Adipose tissue (tissue), 3 donors: Measurements from ENCODE around the gene PDS5B. TPM values are rescaled to one million over a fixed set of nuclear protein-coding genes. Genes with fewer than 3 reads are reported as not detected.
"Not testable (repeated sequence)": the region's sequence is repeated elsewhere in the genome, so short reads cannot be mapped to it uniquely, and the experiment has no call there.

Experiments used
- H3K27ac ChIP-seq: one replicate; pipeline ENCODE4 v1.5.1; 2013; ENCODE audit warnings: low read depth, low read length
- WGBS, 3 donors: extraction: QIAGEN DNeasy Blood & Tissue Kit; methylation state at CpG; one replicate each; pipeline ENCODE4 v1.1.7; 2013; 5-methylcytosine and 5-hydroxymethylcytosine counted together
- polyA plus RNA-seq, 3 donors: library from polyadenylated mRNA; stranded (reverse); fragments of 200-250 nt; gene quantifications; one replicate each; pipeline ENCODE4 v1.2.3, GENCODE V29; 2013
- donor health status: healthy with polysubstance abuse.
- donor health status: Bipolar disorder and iron deficiency.
- donor health status: healthy.

The PDS5B gene
- polyA plus RNA-seq, 3 donors, result 3.9 to 10.3 (median 6.8) TPM

DNA sequence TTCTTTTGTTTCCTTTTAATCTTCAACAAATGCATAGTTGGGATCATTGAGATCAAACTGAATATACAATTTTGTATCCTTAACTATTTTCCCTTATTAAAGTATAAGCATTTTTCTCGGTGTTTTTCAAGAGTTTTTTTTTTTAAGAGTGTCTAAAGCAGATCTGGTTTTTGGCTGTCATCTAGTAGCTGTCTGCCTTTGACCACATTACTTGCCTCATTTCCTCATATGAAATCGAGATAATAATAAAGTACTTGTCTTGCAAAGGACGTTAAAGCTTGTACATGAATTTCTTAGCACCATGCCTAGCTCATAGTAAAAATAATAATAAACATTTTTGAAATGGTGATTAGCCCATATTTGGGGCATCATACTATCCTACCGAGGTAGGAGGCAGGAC, 121.2 kb downstream of the PDS5B start:
- H3K27ac ChIP-seq, result no peak overlapping the region
- 61 to 88% (median 77%) methylated on average over 4 of the region's 4 CpGs for WGBS, 3 donors

DNA sequence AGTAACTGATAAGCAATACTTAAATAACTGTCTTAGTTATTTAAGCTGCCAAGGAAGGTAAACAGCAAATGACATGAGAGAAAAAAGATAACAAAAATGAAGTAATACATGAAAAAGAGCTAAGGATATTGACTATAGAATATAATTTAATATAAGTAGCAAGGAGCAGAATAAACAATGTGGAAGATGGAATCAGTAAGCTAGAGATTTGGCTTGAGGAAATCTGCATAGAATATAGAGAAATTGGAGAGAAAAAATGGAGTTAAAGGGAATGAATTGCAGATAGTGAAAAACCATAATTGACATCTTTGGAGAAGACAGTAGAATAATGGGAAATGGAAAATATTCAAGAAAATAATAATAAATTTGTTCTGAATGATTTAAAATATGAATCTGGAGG, 127.1 kb downstream of the PDS5B start:
- no peak overlapping the region for H3K27ac ChIP-seq

DNA sequence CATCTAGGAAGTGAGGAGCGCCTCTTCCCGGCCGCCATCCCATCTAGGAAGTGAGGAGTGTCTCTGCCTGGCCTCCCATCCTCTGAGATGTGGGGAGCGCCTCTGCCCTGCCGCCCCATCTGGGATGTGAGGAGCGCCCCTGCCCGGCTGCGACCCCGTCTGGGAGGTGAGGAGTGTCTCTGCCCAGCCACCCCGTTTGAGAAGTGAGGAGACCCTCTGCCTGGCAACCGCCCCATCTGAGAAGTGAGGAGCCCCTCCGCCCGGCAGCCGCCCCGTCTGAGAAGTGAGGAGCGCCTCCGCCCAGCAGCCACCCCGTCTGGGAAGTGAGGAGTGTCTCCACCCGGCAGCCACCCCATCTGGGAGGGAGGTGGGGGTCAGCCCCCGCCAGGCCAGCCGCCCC, 129.9 kb downstream of the PDS5B start:
- WGBS, 3 donors, result 91 to 100% (median 97%) methylated on average over 12 to 21 of the region's 21 CpGs
- not testable (repeated sequence) for H3K27ac ChIP-seq

DNA sequence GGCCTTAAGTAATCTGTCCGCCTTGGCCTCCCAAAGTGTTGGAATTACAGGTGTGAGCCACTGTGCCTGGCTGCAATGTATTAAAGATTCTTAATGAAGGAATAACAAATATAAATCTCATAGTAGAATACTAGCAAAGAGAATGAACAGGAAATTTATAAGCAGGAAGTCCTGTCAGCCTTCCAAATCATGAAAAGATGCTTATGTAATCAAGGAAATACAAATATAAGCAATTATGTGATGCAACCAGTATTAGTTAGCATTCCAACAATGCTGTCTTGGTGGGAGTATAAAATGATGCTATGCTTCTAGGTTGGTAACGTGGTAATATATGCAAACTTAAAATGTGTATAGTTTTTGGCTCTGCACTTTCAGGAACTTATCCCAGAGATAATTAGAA, 133.8 kb downstream of the PDS5B start:
- H3K27ac ChIP-seq, result no peak overlapping the region

DNA sequence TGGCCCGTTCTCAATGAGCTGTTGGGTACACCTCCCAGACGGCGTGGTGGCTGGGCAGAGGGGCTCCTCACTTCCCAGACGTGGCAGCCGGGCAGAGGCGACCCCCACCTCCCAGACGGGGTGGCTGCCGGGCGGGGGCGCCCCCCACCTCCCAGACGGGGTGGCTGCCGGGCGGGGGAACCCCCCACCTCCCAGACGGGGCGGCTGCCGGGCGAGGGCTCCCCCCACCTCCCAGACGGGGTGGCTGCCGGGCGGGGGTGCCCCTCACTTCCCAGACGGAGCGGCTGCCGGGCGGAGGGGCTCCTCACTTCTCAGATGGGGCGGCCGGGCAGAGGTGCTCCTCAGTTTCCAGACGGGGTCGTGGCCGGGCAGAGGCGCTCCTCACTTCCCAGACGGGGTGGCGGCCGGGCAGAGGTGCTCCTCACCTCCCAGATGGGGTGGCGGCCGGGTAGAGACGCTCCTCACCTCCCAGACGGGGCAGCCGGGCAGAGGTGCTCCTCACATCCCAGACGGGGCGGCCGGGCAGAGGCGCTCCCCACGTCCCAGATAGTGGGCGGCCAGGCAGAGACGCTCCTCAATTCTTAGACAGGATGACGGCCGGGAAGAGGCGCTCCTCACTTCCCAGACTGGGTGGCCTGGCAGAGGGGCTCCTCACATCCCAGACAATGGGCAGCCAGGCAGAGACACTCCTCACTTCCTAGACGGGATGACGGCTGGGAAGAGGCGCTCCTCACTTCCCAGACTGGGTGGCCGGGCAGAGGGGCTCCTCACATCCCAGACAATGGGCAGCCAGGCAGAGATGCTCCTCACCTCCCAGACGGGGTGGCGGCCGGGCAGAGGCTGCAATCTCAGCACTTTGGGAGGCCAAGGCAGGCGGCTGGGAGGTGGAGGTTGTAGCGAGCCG, 135.1 kb downstream of the PDS5B start:
- WGBS, 3 donors, result 93 to 99% (median 98%) methylated on average over 42 to 55 of the region's 58 CpGs
- not testable (repeated sequence) for H3K27ac ChIP-seq

More for the DNA sequence above, 133.8 kb downstream of the PDS5B start:
- WGBS, 3 donors, result 70 to 88% (median 86%) methylated on average over 2 of the region's 2 CpGs

DNA sequence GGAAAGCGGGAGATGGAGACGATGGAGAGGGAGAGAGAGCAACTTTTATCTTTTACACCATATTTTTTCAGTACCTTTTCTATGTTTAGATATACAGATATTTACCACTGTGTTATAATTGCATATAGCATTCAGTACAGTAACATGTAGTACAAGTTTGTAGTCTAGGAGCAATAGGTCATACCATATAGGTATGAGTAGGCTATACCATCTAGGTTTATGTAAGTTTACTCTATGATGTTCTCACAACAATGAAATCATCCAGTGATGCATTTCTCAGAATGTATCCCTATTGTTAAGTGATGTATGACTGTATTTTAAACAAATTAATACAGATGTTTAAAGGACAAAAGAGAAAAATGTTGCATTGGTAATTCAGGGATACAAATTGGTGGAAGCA, 136.1 kb downstream of the PDS5B start:
- WGBS, 3 donors, result 97 to 100% (median 100%) methylated on average over 2 of the region's 2 CpGs
- no peak overlapping the region for H3K27ac ChIP-seq

DNA sequence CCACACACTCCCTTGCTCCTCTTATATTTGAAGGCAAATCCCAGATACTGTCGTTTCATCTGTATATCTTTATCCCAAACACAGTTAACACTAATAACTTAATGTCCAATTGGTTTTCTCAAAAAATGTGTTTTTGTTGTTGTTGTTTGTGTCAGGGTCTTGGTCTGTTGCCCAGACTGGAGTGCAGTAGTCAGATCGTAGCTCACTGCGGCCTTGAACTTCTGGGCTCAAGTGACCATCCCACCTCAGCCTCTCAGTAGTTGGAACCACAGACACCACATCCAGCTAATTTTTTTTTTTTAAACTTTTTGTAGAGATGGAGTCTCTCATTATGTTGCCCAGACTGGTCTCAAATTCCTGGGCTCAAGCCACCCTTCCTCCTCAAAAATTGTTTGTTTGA, 137.7 kb downstream of the PDS5B start:
- 77 to 82% (median 81%) methylated on average over 3 of the region's 3 CpGs for WGBS, 3 donors

DNA sequence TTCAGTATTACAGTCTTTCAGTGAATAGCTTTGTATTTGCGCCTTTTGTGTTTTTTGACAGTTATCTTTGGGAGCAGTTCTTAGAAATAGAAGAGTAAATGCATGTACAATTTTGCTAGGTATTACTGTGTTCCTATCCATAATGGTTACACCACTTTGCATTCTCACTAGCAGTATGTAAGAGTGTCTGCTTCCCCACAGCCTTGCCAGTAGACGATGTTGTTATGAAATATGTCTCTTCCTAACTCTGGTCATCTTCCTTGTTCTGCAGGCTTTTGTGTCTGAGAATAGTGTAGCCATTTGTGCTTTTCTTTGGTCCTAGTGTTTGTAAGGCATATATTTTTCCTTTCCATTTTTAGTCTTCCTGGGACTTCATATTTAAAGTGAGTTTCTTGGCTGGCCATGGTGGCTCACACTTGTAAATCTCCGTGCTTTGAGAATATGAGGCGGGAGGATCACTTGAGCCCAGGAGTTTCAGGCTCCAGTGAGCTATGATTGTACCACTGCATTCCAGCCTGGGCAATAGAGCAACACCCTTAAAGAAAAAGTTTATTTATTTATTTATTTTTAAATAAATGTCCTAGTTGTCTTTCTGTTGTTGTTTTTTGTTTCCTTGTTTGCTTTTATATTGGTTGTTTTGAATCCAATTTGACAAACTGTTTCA, 140.3 kb downstream of the PDS5B start:
- no peak overlapping the region for H3K27ac ChIP-seq
- WGBS, 3 donors, result 80 to 95% (median 90%) methylated on average over 4 of the region's 4 CpGs

More for the DNA sequence above, 137.7 kb downstream of the PDS5B start:
- H3K27ac ChIP-seq, result no peak overlapping the region

DNA sequence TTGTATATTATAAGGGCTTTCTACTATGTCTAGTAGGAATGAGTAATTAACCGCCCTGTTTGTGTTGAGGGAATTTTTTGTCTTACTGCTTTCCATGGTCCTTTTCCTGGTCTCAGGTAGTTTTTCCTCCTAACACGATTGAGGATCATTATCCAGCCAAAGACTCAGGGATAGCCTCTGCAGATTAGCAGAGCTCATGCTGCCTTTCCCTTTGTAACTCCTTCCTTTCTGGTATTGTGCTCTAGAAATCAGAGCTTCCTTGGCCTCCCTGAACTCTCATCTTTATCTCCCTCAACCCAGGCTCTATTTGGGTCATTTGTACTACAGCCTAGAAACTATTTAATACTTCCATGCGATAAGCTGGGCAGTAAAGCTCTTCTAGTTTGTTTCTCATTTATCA, 142.1 kb downstream of the PDS5B start:
- no peak overlapping the region for H3K27ac ChIP-seq
- 76 to 88% (median 78%) methylated on average over 3 of the region's 3 CpGs for WGBS, 3 donors

DNA sequence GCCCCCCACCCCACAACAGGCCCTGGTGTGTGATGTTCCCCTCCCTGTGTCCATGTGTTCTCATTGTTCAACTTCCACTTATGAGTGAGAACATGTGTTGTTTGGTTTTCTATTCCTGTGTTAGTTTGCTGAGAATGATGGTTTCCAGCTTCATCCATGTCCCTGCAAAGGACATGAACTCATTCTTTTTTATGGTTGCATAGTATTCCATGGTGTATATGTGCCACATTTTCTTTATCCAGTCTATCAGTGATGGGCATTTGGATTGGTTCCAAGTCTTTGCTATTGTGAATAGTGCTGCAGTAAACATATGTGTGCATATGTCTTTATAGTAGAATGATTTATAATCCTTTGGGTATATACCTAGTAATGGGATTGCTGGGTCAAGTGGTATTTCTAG, 142.8 kb downstream of the PDS5B start:
- H3K27ac ChIP-seq, result not testable (repeated sequence)

DNA sequence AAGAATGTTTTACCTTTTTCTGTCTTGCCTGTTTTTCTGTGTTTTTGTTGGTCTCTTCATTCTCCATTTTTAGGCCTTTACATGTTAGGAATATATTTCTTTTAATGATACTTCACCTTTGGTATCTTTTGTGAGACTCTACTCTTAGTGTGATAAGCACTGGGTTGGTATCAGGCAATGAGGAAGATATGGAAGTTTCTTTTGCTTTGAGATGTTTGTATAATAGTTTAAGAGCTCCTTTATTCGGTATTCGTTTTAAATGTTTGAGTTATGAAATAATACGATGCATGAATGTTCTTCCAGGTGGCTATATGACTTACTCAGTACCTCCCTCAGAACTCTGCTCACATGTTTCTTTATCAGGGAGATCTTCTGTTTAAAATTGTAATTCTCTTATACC, 144.8 kb downstream of the PDS5B start:
- 64 to 86% (median 83%) methylated on average over 3 of the region's 3 CpGs for WGBS, 3 donors
- H3K27ac ChIP-seq, result no peak overlapping the region

DNA sequence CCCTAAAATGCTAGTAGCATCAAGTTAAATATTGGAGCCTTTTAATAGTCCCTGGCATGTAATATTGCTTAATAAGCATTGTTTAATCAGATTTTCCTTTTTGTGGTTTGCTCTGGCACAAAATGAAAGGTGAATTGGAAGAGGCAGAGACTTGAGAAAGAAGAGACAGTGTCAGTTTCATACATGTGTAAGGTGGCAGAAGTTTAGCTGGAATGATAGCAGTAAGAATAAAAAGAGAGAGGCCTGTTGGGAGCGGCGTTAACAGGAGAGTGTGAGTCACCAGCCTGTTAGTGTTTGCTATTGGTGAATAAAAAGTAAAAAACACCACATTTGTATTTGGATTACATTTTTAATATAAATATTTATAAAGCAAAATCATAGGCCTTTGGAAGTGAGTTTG, 145.3 kb downstream of the PDS5B start:
- no peak overlapping the region for H3K27ac ChIP-seq
- WGBS, 3 donors, result 37 to 54% (median 43%) methylated on average over 2 of the region's 2 CpGs

DNA sequence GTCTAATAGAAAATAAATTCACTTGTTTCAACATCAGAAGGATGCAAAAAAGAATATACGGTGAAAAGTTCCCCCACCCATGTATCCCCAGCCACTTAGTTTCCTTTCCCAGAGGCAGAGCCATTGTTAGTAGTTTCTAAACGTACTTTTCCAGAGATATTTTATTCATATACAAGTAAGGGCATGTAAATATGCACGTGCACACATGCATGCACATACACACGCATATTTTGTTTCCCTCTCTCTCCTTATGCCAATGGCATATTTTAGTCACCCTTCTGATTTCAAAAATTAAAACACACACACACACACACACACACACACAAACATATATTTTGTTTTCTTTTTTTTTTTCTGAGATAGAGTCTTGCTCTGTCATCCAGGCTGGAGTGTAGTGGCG, 147.4 kb downstream of the PDS5B start:
- H3K27ac ChIP-seq, result no peak overlapping the region
- 77 to 94% (median 88%) methylated on average over 5 of the region's 5 CpGs for WGBS, 3 donors

DNA sequence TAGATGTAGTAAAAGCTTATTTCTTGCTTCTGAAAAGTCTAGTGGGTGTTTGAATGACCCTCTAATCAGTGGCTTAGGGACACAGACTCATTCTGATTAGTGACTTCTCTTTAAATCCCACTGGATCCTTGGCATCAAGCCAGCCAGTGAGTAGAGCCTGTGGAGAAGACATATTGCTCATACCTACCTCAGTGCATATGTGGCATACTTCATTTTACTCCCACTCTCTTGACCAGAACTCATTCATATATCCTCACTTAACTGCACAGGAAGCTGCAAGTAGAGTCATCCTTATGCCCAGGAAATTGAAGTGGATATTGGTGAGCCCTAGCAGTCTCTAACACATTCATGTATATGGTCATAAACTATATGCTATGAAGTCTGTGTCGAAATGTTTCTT, 148.3 kb downstream of the PDS5B start:
- whole genome bisulfite sequencing, 3 donors, result 98 to 100% (median 100%) methylated on average over 1 of the region's 1 CpG
- H3K27ac ChIP-seq, result no peak overlapping the region

DNA sequence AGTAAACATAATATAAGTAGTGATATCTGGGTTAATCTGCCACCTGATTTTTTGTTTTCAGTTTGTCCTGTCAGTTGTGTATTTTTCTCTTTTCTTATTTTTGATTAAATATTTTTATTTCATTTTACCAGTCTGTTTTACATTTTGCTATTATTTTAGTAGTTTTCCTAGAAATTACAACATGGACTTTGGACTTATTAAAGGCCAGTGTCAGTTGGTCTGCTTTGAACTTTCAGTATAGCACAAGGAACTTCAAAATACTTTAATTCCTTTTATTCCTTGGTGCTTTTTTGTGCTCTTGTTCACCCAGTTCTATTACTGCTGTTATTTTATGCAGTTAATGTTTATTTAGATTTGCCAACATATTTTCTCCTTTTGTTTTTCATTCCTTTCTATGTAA, 149.6 kb downstream of the PDS5B start:
- H3K27ac ChIP-seq, result no peak overlapping the region

DNA sequence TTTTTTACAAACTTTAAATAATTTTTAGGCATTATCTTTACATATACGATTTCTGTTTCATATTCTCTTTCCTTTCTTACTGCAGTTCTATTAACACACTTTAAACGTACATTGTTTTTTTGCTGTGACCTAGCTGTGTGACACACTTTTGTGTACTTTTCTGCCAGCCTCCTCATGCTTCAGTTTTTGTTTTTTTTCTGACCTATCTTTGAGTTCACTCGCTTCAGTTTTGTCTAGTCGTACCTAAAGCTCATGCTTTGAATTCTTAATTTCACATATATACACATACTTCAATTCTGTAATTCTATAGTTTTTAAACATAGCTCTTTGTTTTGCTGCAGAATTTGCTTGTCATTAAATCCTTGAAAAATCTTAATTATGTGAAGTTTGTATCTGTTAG, 150.4 kb downstream of the PDS5B start:
- 31 to 38% (median 33%) methylated on average over 4 of the region's 4 CpGs for WGBS, 3 donors
- no peak overlapping the region for H3K27ac ChIP-seq

DNA sequence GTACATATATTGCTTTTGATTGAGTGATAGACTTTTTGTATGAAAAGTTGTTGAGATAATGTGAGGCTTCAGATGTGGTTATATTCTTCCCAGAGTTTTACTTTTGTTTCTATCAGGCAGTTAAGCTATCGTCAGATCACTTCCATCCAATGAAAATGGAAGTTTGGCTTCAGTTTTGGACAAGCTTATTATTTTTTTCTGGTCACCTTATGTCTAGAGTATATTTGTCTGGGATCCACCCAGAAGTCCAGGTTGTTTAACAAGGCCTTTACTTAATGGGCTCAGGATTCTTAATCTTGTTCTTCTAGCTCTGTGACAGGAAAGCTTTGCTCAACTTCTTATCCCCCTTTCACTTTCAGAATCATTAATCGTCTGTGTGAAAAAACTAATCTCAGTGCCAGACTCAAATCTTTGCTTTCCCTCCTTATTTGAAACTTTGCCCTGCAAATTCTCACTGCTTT, 150.9 kb downstream of the PDS5B start:
- H3K27ac ChIP-seq, result no peak overlapping the region
- WGBS, 3 donors, result 6 to 14% (median 12%) methylated on average over 2 of the region's 2 CpGs

DNA sequence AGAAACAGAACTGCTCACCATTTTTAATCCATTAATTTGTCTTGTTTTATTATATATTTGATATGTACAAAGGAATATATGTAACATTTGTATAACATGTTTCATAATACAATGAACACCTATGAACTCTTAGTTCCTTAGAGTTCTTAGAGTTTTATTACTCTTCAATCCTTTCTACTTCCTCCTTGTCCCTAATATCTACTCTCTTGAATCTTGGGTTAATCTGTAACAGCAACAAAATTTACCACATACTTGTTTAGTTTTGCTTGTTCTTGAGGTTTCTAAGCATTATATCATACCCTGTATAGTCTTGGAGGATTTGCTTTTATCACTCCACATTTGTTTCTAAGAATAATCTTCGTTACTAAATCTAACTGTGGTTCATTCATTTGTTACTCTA, 151.4 kb downstream of the PDS5B start:
- 79 to 86% (median 82%) methylated on average over 1 of the region's 1 CpG for WGBS, 3 donors
- H3K27ac ChIP-seq, result no peak overlapping the region

DNA sequence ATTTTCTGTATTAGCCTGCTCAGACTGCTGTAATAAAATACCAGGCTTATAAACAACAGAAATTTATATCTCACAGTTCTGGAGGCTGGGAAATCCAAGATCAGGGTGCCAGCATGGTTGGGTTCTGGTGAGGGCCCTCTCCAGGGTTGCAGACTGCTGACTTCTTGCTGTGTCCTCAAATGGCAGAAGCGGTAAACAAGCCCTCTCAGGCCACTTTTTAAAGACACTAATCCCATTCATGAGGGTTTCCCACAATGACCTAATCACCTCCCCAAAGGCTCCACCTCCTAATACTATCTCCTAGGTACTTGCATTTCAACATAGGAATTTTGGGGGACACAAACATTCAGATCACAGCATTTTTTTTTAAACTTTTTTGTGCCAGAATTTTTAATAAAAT, 159.3 kb downstream of the PDS5B start:
- H3K27ac ChIP-seq, result no peak overlapping the region
- WGBS, 3 donors, result 100% methylated on average over 1 of the region's 1 CpG

DNA sequence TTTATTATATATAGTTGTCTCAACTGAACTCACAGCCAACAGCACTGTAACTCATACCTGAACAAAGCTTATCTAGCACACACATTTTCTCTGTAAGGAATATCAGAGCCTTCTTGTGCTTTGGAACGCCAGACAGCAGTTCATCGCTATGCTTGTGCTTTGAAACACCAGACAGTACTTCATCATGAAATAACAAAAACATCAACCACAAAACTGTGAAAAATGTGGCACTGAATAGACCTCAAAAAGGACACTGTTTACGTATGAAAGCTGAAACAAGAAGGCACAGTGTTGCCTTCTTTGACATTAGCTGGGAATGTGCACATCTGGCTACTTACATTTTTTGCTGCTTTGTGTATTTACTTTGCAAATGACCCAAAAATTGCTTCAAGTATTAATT, 160.2 kb downstream of the PDS5B start:
- no peak overlapping the region for H3K27ac ChIP-seq
- WGBS, 3 donors, result 55 to 93% (median 93%) methylated on average over 3 of the region's 3 CpGs
